Cerebellar cortex (tissue), 1 donor: ENCODE measurements around the gene C22orf42.
A peak's percentile ranks its signal among the peaks of the same experiment; 100 is the strongest.
"Not testable (repeated sequence)": the region's sequence is repeated elsewhere in the genome, so short reads cannot be mapped to it uniquely, and the experiment has no call there.

Experiments
- DNase-seq: peaks from one replicate; pipeline ENCODE4 v3.0.0-alpha.2; 2015; ENCODE audit warnings: low spot score

Gene C22orf42

GRCh38 chr22:32135958-32136357 is 23.1 kb downstream of the C22orf42 start:
- DNase-seq, result not testable (repeated sequence)

DNA sequence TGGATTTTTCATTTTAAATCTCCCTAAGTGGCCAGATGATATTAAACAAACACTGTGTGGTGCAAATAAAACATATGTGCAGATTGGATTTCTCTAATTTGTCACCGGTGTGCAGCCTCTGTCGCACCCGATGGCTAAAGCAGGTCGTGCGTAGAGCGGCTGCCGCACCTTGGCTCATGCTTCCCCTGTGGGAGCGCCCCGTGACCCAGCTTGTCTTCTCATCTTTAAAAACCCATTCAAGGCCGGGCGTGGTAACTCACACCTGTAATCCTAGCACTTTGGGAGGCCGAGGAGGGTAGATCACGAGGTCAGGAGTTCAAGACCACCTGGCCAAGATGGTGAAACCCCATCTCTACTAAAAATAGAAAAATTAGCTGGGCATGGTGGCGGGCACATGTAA is 24.3 kb downstream of the C22orf42 start:
- DNase-seq, result not testable (repeated sequence)

DNA sequence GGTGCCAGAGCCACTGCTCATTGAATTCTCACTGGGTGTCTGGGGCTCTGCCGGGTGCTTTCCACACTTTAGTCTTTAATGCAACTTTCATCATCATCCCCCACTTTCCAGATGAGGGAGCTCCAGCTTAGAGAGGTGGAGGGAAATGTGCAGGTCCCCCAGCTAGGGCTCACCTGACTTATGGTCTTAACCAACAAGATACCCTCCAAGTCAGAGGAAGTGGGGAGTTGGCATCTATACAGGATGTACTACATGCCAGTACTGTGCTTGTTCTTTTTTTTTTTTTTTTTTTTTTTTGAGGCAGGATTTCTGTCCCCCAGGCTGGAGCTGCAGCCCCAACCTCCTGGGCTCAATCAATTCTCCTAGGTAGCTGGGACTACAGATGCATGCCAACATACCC is 26.3 kb downstream of the C22orf42 start:
- no peak for DNase-seq

- DNase-seq, result no peak
Measured at GRCh38 chr22:32132126-32132525, 27.0 kb downstream of the C22orf42 start.

GRCh38 chr22:32130464-32130863 is 28.6 kb downstream of the C22orf42 start:
- no peak for DNase-seq

- DNase-seq, result no peak
Measured at GRCh38 chr22:32127904-32128303, 31.2 kb downstream of the C22orf42 start.

GRCh38 chr22:32123657-32124056 is 35.4 kb downstream of the C22orf42 start:
- DNase-seq, result no peak

DNA sequence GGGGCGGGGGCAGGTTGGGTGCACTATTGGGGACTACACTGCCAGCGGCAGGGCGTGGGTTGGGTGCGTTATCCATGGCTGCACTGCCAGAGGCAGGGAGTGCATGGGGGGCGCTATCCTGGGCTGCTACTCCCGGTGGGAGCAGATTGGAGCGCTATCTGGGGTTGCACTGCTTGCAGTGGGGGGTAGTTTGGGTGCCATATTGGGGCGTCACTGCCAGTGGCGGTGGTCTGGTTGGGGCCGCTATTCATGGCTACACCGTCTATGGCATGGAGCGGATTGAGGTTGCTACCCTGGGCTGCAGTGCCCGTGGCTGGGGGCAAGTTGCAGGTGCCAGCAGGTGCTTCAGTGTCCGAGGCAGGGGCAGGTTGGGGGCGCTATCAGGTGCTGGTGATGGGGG is 36.2 kb downstream of the C22orf42 start:
- no peak for DNase-seq

DNA sequence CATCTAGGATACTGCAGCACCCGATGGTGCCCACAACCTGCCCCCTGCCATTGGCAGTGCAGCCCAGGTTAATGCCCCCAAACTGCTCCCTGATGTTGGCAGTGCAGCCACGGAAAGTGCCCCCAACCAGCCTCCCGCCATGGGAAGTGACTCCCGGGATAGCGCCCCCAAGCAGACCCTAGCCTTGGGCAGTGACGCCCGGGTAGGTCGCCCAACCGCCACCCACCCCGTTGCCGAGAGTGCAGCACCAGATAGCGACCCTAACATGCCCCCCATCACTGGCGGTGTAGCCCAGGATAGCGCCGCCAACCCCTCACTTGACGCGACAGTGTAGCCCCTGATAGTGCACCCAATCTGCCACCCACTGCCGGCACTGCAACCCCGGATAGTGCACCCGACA is 38.5 kb downstream of the C22orf42 start:
- DNase-seq, result no peak

- DNase-seq, result peak; percentile 3
Measured at GRCh38 chr22:32119568-32120235, 39.4 kb downstream of the C22orf42 start.

DNA sequence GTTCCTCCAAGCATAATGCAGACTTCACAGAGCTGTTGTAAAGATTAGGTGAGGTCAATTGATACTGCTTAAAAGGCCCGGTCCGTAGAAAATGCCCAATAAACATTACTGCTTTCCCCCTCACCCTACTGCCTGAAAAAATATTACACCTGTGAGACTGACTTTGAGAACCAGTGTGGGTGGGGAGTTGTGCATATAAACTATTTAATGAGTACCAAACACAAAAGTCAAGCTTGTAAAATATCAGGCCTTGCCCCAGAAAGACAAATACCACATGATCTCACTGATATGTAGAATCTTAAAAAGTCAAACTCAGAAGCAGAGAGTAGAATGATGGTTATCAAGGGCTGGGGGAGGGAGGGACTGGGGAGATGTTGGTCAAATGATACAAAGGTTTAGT is 46.7 kb downstream of the C22orf42 start:
- DNase-seq, result no peak

GRCh38 chr22:32106930-32107329 is 52.2 kb downstream of the C22orf42 start:
- DNase-seq, result no peak

GRCh38 chr22:32103658-32104315 is 55.3 kb downstream of the C22orf42 start:
- DNase-seq, result peak; percentile 9

DNA sequence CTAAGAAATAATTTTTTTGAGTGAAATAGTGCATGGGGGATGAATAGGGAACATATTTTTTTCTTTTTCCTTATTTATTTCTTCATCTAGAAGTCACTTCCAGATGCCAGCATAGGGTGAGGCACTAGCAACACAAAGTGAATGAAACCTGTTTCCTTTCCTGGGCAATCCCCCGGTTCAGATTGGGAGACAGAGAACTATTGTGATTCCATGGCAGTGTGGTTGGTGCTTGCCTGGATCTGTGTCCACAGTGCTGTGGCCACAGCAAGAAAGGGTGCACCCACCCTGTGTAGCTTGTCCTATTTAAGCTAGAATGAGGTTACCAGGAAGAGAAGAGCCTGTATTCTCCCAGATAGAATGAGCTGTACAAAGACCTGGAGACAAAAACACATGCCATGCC is 58.4 kb downstream of the C22orf42 start:
- no peak for DNase-seq
